ENCODE data around the gene FN3KRP.

Gene FN3KRP

GRCh38 chr17:82709024-82709675 lies 7.4 kb upstream of the FN3KRP start:
- no peak for ATAC-seq
- no peak for TF ChIP-seq ZNF565 (CRISPR knock-in tag; conservative IDR thresholded peaks at IDR 0.05; ENCODE audit: low read depth)
- no peak for TF ChIP-seq ARNTL (CRISPR knock-in tag; IDR thresholded peaks at IDR 0.05; ENCODE audit: borderline replicate concordance, low read depth)
- no peak for TF ChIP-seq SNAI2 (CRISPR knock-in tag; IDR thresholded peaks at IDR 0.05)
- no peak for TF ChIP-seq ZC3H10 (CRISPR knock-in tag; IDR thresholded peaks at IDR 0.05)
- TF ChIP-seq PPARA (CRISPR knock-in tag; IDR thresholded peaks at IDR 0.05; ENCODE audit: borderline replicate concordance), result no peak
- TF ChIP-seq ZNF8 (CRISPR knock-in tag; IDR thresholded peaks at IDR 0.05), result no peak

- no peak for ATAC-seq
Measured at GRCh38 chr17:82709676-82710498, 6.6 kb upstream of the FN3KRP start.

More at GRCh38 chr17:82709676-82710498, 6.6 kb upstream of the FN3KRP start:
- no peak for TF ChIP-seq ZFP3 (CRISPR knock-in tag; IDR thresholded peaks at IDR 0.05)
- TF ChIP-seq ESRRG (CRISPR knock-in tag; IDR thresholded peaks at IDR 0.05), result no peak
- no peak for TF ChIP-seq BACH2 (CRISPR knock-in tag; IDR thresholded peaks at IDR 0.05; ENCODE audit: borderline replicate concordance)
- no peak for TF ChIP-seq GLIS3 (CRISPR knock-in tag; IDR thresholded peaks at IDR 0.05)
- no peak for TF ChIP-seq RARB (CRISPR knock-in tag; IDR thresholded peaks at IDR 0.05)
- TF ChIP-seq PPARA (CRISPR knock-in tag; IDR thresholded peaks at IDR 0.05; ENCODE audit: borderline replicate concordance), result no peak
- TF ChIP-seq, protein P1, sequence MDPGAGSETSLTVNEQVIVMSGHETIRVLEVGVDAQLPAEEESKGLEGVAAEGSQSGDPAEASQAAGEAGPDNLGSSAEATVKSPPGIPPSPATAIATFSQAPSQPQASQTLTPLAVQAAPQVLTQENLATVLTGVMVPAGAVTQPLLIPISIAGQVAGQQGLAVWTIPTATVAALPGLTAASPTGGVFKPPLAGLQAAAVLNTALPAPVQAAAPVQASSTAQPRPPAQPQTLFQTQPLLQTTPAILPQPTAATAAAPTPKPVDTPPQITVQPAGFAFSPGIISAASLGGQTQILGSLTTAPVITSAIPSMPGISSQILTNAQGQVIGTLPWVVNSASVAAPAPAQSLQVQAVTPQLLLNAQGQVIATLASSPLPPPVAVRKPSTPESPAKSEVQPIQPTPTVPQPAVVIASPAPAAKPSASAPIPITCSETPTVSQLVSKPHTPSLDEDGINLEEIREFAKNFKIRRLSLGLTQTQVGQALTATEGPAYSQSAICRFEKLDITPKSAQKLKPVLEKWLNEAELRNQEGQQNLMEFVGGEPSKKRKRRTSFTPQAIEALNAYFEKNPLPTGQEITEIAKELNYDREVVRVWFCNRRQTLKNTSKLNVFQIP (CRISPR knock-in tag; IDR thresholded peaks at IDR 0.05; ENCODE audit: borderline replicate concordance, low read depth), result no peak
- no peak for TF ChIP-seq CREB5 (CRISPR knock-in tag; IDR thresholded peaks at IDR 0.05; ENCODE audit: low read depth)
- no peak for TF ChIP-seq ARNTL (CRISPR knock-in tag; IDR thresholded peaks at IDR 0.05; ENCODE audit: borderline replicate concordance, low read depth)
- no peak for TF ChIP-seq TCF4 (CRISPR knock-in tag; IDR thresholded peaks at IDR 0.05; ENCODE audit: borderline replicate concordance)
- TF ChIP-seq ZFP30 (CRISPR knock-in tag; IDR thresholded peaks at IDR 0.05), result no peak
- no peak for TF ChIP-seq ZNF70 (CRISPR knock-in tag; IDR thresholded peaks at IDR 0.05)
- no peak for TF ChIP-seq ISL1 (CRISPR knock-in tag; IDR thresholded peaks at IDR 0.05)
- TF ChIP-seq OSR1 (CRISPR knock-in tag; IDR thresholded peaks at IDR 0.05), result no peak
- TF ChIP-seq PATZ1 (CRISPR knock-in tag; IDR thresholded peaks at IDR 0.05; ENCODE audit: borderline replicate concordance), result no peak
- TF ChIP-seq, protein P2, sequence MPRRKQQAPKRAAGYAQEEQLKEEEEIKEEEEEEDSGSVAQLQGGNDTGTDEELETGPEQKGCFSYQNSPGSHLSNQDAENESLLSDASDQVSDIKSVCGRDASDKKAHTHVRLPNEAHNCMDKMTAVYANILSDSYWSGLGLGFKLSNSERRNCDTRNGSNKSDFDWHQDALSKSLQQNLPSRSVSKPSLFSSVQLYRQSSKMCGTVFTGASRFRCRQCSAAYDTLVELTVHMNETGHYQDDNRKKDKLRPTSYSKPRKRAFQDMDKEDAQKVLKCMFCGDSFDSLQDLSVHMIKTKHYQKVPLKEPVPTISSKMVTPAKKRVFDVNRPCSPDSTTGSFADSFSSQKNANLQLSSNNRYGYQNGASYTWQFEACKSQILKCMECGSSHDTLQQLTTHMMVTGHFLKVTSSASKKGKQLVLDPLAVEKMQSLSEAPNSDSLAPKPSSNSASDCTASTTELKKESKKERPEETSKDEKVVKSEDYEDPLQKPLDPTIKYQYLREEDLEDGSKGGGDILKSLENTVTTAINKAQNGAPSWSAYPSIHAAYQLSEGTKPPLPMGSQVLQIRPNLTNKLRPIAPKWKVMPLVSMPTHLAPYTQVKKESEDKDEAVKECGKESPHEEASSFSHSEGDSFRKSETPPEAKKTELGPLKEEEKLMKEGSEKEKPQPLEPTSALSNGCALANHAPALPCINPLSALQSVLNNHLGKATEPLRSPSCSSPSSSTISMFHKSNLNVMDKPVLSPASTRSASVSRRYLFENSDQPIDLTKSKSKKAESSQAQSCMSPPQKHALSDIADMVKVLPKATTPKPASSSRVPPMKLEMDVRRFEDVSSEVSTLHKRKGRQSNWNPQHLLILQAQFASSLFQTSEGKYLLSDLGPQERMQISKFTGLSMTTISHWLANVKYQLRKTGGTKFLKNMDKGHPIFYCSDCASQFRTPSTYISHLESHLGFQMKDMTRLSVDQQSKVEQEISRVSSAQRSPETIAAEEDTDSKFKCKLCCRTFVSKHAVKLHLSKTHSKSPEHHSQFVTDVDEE (CRISPR knock-in tag; IDR thresholded peaks at IDR 0.05), result no peak
- TF ChIP-seq ZNF8 (CRISPR knock-in tag; IDR thresholded peaks at IDR 0.05), result no peak
- TF ChIP-seq, protein P3, sequence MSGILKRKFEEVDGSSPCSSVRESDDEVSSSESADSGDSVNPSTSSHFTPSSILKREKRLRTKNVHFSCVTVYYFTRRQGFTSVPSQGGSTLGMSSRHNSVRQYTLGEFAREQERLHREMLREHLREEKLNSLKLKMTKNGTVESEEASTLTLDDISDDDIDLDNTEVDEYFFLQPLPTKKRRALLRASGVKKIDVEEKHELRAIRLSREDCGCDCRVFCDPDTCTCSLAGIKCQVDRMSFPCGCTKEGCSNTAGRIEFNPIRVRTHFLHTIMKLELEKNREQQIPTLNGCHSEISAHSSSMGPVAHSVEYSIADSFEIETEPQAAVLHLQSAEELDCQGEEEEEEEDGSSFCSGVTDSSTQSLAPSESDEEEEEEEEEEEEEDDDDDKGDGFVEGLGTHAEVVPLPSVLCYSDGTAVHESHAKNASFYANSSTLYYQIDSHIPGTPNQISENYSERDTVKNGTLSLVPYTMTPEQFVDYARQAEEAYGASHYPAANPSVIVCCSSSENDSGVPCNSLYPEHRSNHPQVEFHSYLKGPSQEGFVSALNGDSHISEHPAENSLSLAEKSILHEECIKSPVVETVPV (CRISPR knock-in tag; IDR thresholded peaks at IDR 0.05), result no peak
- TF ChIP-seq ZC3H10 (CRISPR knock-in tag; IDR thresholded peaks at IDR 0.05), result no peak
- TF ChIP-seq ZNF565 (CRISPR knock-in tag; conservative IDR thresholded peaks at IDR 0.05; ENCODE audit: low read depth), result no peak

Measured in SK-N-SH treated with all-trans-retinoic acid at 6 μM for 48 hours (cell line).